K562 (cell line): ENCODE results near the gene MFF. TPM values are rescaled to one million over a fixed set of nuclear protein-coding genes. Genes with fewer than 3 reads are reported as not detected.

Source experiments
- ATAC-seq: fragments of 200-7000 bp; cut with Tn5 transposase; 3 replicates; pipeline ENCODE4 v1.9.1; 2020; ENCODE audit warnings: moderate library complexity
- BruUV-seq: library from RNA; stranded (reverse); fragments of 400-500 nt; replicated peaks from 2 replicates; lab custom pipeline; 2021; lab: Mats Ljungman, UMichigan
- CTCF ChIA-PET: fragments of 300-600 bp; formaldehyde crosslinking; extraction: SDS; loops from one replicate; lab custom pipeline; 2021; ENCODE audit warnings: low intra/inter-chr PET ratio; lab: Yijun Ruan, JAX
- POLR2A ChIA-PET: fragments of 300-600, 350-650 bp; sonication (Branson Sonifier 250); formaldehyde crosslinking; extraction: SDS; loops from one replicate; lab custom pipeline; 2021; ENCODE audit warnings: antibody characterized with exemption, inconsistent platforms; lab: Yijun Ruan, JAX
- DNase-seq, 4 experiments: peaks; one replicate each; pipeline versions ENCODE4 v3.0.0 to v3.0.0-alpha.2; 2011 to 2018; ENCODE audit warnings: low spot score in 3 of 4, mixed read lengths in 3 of 4; ENCODE audit errors: extremely low read depth in 1 of 4
- FAIRE-seq: peaks from 2 replicates; lab custom pipeline; 2011; peaks lifted over from hg19 to GRCh38; lab: Jason Lieb, UNC
- H2AFZ ChIP-seq: 2 replicates; pipeline ENCODE4 v1.6.0; 2011; ENCODE audit warnings: low read depth, low read length, control low read depth, inconsistent platforms
- H3K27ac ChIP-seq: fragments of 200-600 bp; 3 replicates; pipeline ENCODE4 v1.8.0; 2011; ENCODE audit warnings: low read depth, mild to moderate bottlenecking, control low read depth, inconsistent platforms, low read length, moderate library complexity, mixed read lengths; ENCODE audit errors: extremely low read depth
- H3K27me3 ChIP-seq, 2 experiments: fragments of 300-600 bp in 1 of 2; 2 replicates in 1 of 2; 3 replicates in 1 of 2; pipeline versions ENCODE4 v1.6.0 to v1.8.0; 2011; ENCODE audit warnings: inconsistent platforms in 2 of 2, low read length in 2 of 2, mild to moderate bottlenecking in 1 of 2, mixed read lengths in 1 of 2, moderate library complexity in 1 of 2; ENCODE audit not compliant: control insufficient read depth in 2 of 2, insufficient read depth in 2 of 2
- H3K36me3 ChIP-seq: fragments of 300-600 bp; 3 replicates; pipeline ENCODE4 v1.8.0; 2011; ENCODE audit warnings: mild to moderate bottlenecking, low read length, inconsistent platforms; ENCODE audit not compliant: control insufficient read depth, insufficient read depth
- H3K4me1 ChIP-seq, 2 experiments: fragments of 200-600 bp in 1 of 2; replicated peaks in 1 of 2; 2 replicates in 1 of 2; 3 replicates in 1 of 2; pipeline versions ENCODE4 v1.5.1 to v1.8.0; 2011; ENCODE audit warnings: inconsistent platforms in 2 of 2, low read length in 2 of 2, mild to moderate bottlenecking in 1 of 2, mixed read lengths in 1 of 2, moderate library complexity in 1 of 2; ENCODE audit not compliant: control insufficient read depth in 2 of 2, insufficient read depth in 2 of 2
- H3K4me2 ChIP-seq: 2 replicates; pipeline ENCODE4 v1.6.1; 2011; ENCODE audit warnings: low read length, control low read depth, inconsistent platforms, mixed read lengths; ENCODE audit not compliant: insufficient read depth
- H3K4me3 ChIP-seq: fragments of 200-600 bp; sonication (generic), shearing (Covaris generic); 2 replicates; pipeline ENCODE4 v1.5.1; 2016; ENCODE audit warnings: control low read depth, inconsistent platforms
- H3K79me2 ChIP-seq: fragments of 200-600 bp; 3 replicates; pipeline ENCODE4 v1.8.0; 2011; ENCODE audit warnings: low read length, inconsistent platforms; ENCODE audit not compliant: control insufficient read depth, insufficient read depth
- H3K9ac ChIP-seq, 2 experiments: 2 replicates each; pipeline versions ENCODE4 v1.6.0 to v1.6.1; 2011; ENCODE audit warnings: low read depth in 2 of 2, low read length in 2 of 2, control low read depth in 1 of 2, inconsistent platforms in 1 of 2, mild to moderate bottlenecking in 1 of 2, mixed read lengths in 1 of 2; ENCODE audit not compliant: insufficient read depth in 1 of 2
- H3K9me1 ChIP-seq: one replicate; pipeline ENCODE4 v1.6.0; 2011; ENCODE audit warnings: inconsistent platforms, mild to moderate bottlenecking, low read length, moderate library complexity; ENCODE audit not compliant: control insufficient read depth, insufficient read depth
- H3K9me3 ChIP-seq: replicated peaks from 2 replicates; pipeline ENCODE4 v1.5.1; 2011; ENCODE audit warnings: low read depth, low read length, inconsistent platforms; ENCODE audit not compliant: control insufficient read depth, insufficient read depth
- H4K20me1 ChIP-seq: replicated peaks from 2 replicates; pipeline ENCODE4 v1.6.1; 2011; ENCODE audit warnings: low read length, inconsistent platforms, mixed read lengths; ENCODE audit not compliant: control insufficient read depth, insufficient read depth
- CHD1 ChIP-seq: fragments of 200-600 bp; sonication (generic); IDR thresholded peaks from one replicate; pipeline ENCODE4 v1.6.1; 2012; ENCODE audit warnings: mild to moderate bottlenecking, moderate library complexity, low read length, inconsistent platforms
- EWSR1 ChIP-seq: fragments of 450-650 bp; IDR thresholded peaks from 2 replicates; pipeline ENCODE4 v1.6.1; 2018; ENCODE audit warnings: borderline replicate concordance, mild to moderate bottlenecking, low read depth, moderate library complexity; ENCODE audit not compliant: partially characterized antibody
- POLR2H ChIP-seq: IDR thresholded peaks from 2 replicates; pipeline ENCODE4 v1.6.1; 2016; ENCODE audit warnings: missing genetic modification characterization, low read depth, mild to moderate bottlenecking, control low read depth, missing compliant biosample characterization, moderate library complexity
- YBX1 ChIP-seq: fragments of 450-650 bp; IDR thresholded peaks from 2 replicates; pipeline ENCODE4 v1.7.1; 2016; ENCODE audit warnings: mild to moderate bottlenecking
- ZNF124 ChIP-seq: sonication (generic); formaldehyde crosslinking; IDR thresholded peaks from 2 replicates; pipeline ENCODE4 v1.8.1; 2022; ENCODE audit warnings: missing genetic modification reagents
- ZNF263 ChIP-seq: sonication (generic); formaldehyde crosslinking; IDR thresholded peaks from 2 replicates; pipeline ENCODE4 v1.8.0; 2022; ENCODE audit warnings: mild to moderate bottlenecking, missing genetic modification reagents, borderline replicate concordance
- ZNF57 ChIP-seq: fragments of 450-650 bp; formaldehyde crosslinking; IDR thresholded peaks from 2 replicates; pipeline ENCODE4 v1.4.0; 2020; ENCODE audit warnings: mild to moderate bottlenecking, moderate library complexity
- ZNF695 ChIP-seq: fragments of 450-650 bp; formaldehyde crosslinking; IDR thresholded peaks from 2 replicates; pipeline ENCODE4 v1.4.0; 2020; ENCODE audit warnings: mild to moderate bottlenecking, moderate library complexity
- WGBS: fragments of 100-300 bp; shearing (Covaris generic); methylation state at CpG from one replicate; pipeline ENCODE4 v1.1.6; 2016; ENCODE audit warnings: low coverage, mixed read lengths; ENCODE audit not compliant: insufficient coverage; ENCODE audit errors: missing lambda C conversion rate; 5-methylcytosine and 5-hydroxymethylcytosine counted together
- in situ Hi-C: fragments of 300-500 bp; cut with MboI; formaldehyde crosslinking; loops from 4 replicates; pipeline ENCODE4 v1.15.0; 2018; ENCODE audit warnings: inconsistent platforms, mixed read lengths
- intact Hi-C: fragments of 100-400 bp; cut with micrococcal nuclease; formaldehyde crosslinking; loops from 2 replicates; pipeline ENCODE4 v1.14.2; 2022
- polyA plus RNA-seq, 8 experiments: library from polyadenylated mRNA; depleted of rRNA in 4 of 8; stranded (reverse) in 5 of 8; unstranded in 3 of 8; fragments of >200 nt; fragmentation: Nextera tagmentation in 2 of 8; fragmentation: Illumina TruSeq in 1 of 8; extraction: Ambion mirVana in 2 of 8; extraction: Trizol in 1 of 8; gene quantifications; 2 replicates each; pipeline versions ENCODE4 v1.2.1 to v1.2.3, GENCODE V29; 2011 to 2014; ENCODE audit warnings: inconsistent platforms in 1 of 8, missing spikeins in 1 of 8
- total RNA-seq, 7 experiments: library from RNA; depleted of rRNA in 6 of 7; stranded (reverse); fragments of >200 nt in 6 of 7; fragmentation: Illumina TruSeq in 2 of 7; extraction: Trizol in 2 of 7; gene quantifications; 2 replicates each; pipeline versions ENCODE4 v1.2.1 to v1.2.3, GENCODE V29; 2011 to 2021; ENCODE audit warnings: low replicate concordance in 1 of 7

MFF gene
- total and polyA plus RNA-seq, 9 of the 15 experiments (the other 6 are each of a cell fraction or from before 2014, with no cell fraction given), result 9.4 to 75.4 (median 55.7) TPM

DNA sequence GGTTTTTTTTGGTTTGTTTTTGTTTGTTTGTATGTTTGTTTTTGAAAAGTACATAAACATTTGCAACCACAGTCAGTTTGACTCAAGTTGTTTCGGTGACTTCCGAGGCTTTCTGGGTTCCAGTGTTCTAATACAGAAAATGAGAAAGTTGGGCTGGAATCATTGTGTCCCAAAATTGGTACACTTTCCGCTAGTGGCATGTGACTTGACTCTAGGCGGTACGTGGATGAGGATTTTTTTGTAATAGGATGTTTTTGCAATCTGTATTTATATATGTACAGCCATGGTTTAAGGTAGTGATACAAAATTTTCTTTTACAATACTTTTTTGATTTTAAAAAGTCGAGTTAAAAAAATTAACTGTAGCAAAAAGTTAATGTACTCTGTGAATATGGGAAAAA, 1.7 kb downstream of the MFF start:
- peaks cover 3 to 7% of the 10 kb centered on the region in 2 experiments; a peak in 2 of 5 replicates for H3K4me1 ChIP-seq
- no peaks in the 10 kb centered on the region for H4K20me1 ChIP-seq
- peak overlapping the region; percentile 76 for H3K4me2 ChIP-seq
- no peaks in the 10 kb centered on the region for H3K9me1 ChIP-seq
- no peak for TF ChIP-seq POLR2H (tag)
- TF ChIP-seq ZNF57 (CRISPR knock-in tag), result no peak
- no peak for TF ChIP-seq ZNF263 (CRISPR knock-in tag)
- TF ChIP-seq EWSR1, result no peak
- TF ChIP-seq ZNF695 (CRISPR knock-in tag), result no peak
- no peak for TF ChIP-seq YBX1
- TF ChIP-seq CHD1, result no peak
- no peak for TF ChIP-seq ZNF124 (CRISPR knock-in tag)
- ChIA-PET CTCF (no interaction called here), POLR2A (interaction anchor here (1.5 kb wide), 1 partner anchor 10 kb away, joined by 4 read pairs; no protein-coding TSS in a partner anchor)
- ATAC-seq (no peak), FAIRE-seq (no peak), DNase-seq (no peak)
- peaks cover 26% of the 10 kb centered on the region for H3K36me3 ChIP-seq
- in situ Hi-C loops, result no loop called here
- H3K4me3 ChIP-seq, result peak overlapping the region; percentile 76
- no TSS peak for BruUV-seq
- H3K27me3 ChIP-seq, result no peaks in the 10 kb centered on the region
- peaks cover 6% of the 10 kb centered on the region; the same call in 1 of the 2 replicates for H3K9me3 ChIP-seq
- H2AFZ ChIP-seq, result no peak overlapping the region
- 53% methylated on average over 6 of the region's 6 CpGs for WGBS
- peak overlapping the region in 1 of 2 experiments; percentile 78; a peak in 2 of 4 replicates for H3K9ac ChIP-seq
- intact Hi-C loops, result loop anchor here (10.0 kb wide), 1 partner anchor 192 kb away; no protein-coding TSS in a partner anchor
- no peak overlapping the region for H3K27ac ChIP-seq
- H3K79me2 ChIP-seq, result peaks cover 40% of the 10 kb centered on the region
